GM19395 (cell line): ENCODE measurements around the gene DSTYK.

Experiments used
- ATAC-seq: cut with Tn5 transposase; IDR thresholded peaks from one replicate; pipeline ENCODE4 v1.9.1; 2021; ENCODE audit warnings: mild to moderate bottlenecking, moderate library complexity; ENCODE audit not compliant: unreplicated experiment

The DSTYK gene

DNA sequence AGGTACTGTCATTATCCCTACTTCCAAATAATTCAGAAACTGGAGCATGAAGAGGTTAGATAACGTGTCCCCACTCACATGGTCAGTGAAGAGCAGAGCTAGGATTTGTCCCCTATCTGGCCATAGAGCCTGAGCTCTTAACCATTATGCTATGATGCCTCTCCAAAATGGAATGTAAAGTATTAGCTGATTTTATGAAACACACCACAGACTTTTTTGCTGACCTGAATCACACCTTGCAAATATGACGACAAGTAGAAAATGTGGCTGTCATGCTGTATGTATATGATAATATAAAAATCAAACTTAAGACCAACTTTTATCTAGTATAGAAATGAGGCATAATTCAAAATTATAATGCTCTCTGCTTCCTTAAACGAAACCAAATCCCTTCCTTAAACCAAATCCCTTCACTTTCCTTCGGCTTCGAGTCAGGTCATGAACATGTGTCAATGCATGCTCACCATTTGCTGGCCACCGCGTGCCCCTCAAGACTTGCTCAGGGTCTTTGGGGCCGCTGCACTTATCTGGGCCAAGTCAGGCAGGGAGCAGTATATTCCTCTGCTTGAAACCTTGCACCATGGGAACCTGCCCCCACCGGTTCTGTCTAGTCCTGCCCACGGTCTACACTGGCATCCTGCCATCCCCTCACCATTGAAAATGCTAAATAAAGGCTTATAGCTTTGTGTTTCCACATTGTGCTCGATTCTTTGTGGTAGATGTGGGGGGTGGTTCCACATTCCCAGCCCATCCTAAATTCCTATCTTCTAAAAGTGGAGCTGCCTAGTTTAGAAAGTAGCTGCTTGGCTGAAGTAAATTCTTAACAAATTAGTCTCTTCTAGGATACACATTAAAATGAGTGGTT, 14.6 kb upstream of the DSTYK start:
- no peak for ATAC-seq

DNA sequence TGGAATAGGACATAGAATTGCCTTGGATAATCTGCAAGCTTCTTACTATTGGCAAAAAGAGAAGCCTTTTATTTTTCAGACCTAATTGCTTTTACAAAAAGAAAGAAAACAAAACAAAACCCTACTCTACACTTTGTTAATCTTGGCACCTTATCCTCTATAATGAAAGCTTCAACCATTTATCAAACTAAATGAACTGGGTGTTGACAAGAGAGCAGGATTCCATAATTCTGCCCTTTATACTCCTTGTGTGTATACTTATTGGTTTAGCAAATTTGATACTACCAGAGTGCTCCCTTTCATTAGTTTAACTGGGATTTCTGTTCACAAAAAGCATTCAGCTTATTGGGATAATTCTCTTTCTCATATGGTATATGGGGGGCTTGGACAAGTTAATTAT, 13.2 kb upstream of the DSTYK start:
- ATAC-seq = no peak

DNA sequence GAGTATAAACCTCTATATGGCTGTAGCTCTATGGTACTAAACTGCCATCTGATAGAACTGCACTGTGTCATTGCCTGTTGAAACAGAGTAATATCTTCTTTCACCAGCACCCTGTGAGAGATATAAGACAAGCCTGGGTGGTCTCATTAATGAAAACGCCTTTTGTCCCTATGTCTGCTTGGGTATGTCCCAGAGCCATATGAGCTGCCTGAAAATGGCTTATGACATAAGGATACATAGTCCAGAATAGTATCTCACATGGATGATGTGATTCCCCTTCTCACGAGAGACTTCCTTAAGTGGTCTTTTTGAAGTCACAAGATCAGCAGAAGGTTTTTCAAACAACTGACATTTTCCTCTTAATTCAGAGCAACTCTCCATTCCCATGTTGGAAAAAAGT, 8.9 kb upstream of the DSTYK start:
- no peak for ATAC-seq

DNA sequence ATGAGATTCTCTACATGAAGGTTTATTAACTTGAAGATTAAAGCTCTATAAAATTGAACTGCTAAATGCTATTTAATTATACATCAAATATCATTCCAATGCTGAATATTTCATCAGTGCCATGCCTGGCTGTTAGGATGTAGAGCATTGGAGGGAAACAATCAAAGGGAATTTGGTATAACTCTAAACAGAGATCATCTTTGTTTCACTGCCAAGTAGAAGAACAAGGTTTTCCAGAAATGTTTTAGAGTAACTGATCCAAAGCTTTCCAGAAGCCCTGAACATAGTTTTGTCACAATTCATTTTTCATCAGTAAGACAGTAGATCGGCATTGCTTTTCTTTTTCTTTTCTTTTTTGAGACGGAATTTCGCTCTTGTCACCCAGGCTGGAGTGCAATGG, 5.9 kb upstream of the DSTYK start:
- no peak for ATAC-seq

DNA sequence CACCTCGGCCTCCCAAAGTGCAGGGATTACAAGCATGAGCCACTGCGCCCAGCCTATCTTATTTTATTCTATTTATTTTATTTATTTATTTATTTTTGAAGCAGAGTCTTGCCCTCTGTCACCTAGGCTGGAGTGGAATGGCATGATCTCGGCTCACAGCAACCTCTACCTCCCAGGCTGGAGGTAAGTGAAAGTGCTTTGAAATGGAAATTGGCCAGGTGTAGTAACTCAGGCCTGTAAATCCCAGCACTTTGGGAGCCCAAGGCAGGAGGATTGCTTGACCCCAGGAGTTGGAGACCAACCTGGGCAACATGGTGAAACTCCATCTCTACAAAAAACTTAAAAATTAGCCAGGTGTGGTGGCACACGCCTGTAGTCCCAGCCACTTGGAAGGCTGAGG, 5.1 kb upstream of the DSTYK start:
- ATAC-seq = no peak

DNA sequence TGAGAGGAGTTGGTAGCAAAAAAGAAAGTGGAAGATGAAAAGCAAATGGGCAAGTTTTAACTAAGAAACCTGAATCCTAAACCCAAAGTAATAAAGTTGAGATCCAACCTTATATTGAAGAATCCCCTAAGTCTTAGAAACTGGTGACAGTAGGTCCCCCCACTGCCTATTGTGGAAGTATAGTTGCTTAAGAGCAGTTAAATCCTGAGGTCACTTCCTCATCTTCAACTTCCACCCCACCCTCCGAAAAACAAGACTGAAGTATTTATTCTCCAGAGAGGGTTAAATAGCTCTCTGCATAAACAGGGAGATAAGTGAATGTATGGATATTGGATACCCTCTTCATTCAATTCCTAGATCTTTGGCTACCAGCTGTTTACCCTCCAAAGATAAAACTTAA, 3.3 kb upstream of the DSTYK start:
- no peak for ATAC-seq

DNA sequence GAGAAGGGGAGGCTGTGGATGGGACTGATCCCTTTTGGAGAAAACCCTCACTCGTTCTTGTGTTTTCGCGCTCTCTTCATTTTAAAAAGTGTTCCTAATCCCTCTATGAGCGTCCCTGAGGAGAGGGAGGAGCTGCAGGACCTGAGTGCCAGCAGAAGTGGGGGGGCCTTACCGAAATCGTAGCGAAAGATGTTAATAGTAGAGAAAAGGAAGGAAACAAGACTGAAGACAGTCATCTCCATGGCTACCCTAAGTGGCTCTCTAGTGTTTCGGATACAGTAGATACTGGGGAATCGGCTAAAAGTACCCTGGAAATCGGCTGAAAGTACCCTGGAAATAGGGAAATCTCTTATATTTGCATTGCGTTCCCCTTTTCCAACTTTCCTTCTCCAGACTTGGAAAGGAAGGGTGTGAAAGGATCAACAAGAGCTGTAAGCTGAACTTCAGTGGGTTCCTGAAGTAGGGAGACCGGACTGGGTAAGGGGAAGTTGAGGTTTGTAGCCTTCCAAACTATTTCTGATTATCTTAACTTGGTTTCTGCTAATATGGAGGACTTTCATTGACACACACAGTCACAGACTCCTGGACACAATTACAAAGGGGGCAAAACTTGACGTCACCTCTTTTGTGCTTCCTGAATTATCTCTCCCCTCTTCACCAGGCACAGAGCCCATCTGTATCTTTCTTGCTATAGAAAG, 486 bp upstream of the DSTYK start:
- peak; percentile 29 for ATAC-seq

DNA sequence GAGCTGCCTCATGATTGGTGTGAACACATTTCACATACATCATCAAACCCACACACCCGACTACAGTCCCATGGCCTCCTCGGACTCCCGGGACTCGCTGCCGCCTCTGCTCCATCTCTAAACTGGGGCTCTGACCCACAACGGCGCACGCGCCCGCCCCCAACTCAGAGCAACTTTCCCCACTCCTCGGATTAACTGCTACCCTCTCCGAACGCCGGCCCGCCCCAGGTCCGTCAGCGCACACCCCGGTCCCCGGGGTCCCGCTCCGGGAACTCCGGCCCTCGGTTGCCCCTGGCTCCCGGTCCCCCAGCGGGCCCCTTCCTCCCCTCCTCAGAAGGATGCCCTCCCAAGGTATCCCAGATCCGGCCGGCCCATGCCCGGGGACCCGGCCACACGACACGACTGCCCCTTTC, 740 bp downstream of the DSTYK start:
- ATAC-seq = peak; percentile 25

DNA sequence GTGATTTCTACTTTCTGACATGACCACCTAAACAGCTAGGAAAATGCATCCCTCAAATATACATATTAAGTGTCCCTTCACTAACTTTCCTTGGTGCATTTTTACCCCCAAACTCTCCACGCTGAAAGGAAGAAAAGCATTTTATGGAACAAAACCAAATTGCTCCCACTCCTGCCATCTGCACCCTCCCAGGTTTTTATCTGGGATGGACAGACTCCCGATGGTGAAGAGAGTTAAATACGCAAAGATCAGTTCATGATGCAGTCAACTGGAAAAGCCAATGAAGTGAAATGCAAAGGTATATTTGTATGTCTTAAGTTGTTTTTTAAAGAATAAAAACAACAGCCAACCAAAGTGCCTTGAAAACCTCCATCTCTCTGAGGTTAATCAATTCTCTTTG, 2.7 kb downstream of the DSTYK start:
- ATAC-seq = no peak

DNA sequence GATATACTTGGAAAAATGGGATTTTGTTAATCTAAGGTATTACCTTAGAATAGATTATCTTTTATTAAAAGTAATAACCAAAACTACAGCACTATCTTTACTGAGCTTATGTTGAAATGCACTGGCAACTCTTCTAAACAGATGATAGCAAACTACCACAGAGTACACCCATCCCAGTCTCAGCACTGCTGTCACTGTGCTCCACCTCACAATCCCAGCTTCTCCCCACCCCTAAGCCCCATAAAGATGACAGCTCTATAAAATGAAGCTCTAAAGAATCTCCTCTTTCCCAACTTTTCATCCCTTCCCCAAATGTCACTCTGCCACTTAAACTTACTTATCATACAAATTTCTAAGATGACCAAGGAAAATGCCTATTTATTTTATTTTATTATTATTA, 6.4 kb downstream of the DSTYK start:
- ATAC-seq = no peak

DNA sequence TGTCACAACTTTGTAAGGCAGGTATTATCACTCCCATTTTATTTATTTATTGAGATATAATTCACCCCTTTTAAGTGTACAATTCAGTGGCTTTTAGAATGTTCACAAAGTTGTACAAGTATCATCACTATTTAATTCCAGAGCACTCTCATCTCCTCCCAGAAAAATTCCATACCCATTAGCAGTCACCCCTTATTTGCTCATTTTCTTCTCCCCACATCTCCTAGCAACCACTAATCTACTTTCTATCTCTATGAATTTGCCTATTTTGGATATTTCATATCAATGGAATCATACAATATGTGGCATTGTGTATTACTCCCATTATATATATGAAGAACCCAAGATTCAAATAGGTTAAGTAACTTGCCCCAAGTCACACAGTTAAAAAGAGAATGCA, 7.0 kb downstream of the DSTYK start:
- no peak for ATAC-seq

DNA sequence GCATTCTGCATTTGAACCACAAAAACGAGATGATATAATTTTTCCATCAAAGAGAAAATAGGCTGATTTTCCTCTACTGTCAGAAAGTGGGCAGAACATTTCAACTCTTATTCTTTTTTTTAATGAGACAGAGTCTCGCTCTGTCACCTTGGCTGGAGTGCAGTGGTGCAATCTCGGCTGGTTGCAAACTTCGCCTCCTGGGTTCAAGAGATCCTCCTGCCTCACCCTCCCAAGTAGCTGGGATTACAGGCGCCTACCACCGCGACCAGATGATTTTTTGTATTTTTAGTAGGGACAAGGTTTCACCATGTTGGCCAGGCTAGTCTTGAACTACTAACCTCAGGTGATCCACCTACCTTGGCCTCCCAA, 11.6 kb downstream of the DSTYK start:
- ATAC-seq = no peak

DNA sequence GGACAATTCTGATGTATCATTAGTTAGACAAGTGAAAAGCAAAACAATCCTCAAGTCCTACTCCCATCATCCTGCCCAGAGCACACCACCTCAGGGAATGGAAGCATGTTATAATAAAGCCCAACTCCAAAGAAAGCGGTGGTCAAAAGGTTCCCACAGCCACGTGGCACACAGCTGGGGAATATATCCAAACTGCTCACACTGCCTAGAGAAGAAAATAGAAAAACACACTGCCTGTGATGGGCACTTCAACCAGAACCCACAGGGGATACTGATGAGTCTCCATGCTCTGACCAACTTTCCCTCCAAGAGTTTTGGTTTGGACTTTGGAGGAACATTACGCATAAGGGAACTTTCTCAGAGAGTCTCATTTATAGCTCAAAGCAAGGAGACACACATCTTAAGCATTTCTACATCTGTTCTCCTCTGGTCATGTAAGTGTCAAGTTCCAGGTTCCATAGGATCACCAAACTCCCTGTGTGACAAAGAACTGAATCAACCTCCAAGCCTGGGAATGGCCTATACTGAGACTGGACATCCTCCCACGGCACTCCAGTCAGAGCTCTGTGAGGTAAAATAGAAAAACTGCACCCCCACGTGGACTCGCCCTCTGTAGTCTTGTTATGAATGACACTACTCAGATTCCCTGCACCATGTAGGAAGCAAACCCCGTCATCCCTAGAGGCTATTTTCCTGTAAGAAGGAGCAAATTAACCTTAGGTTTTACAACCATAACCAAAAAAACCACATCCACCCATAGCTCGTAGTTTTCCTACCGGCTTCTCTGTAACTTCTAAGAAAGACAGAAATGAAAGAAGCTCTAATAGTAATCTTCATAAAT, 12.2 kb downstream of the DSTYK start:
- no peak for ATAC-seq

DNA sequence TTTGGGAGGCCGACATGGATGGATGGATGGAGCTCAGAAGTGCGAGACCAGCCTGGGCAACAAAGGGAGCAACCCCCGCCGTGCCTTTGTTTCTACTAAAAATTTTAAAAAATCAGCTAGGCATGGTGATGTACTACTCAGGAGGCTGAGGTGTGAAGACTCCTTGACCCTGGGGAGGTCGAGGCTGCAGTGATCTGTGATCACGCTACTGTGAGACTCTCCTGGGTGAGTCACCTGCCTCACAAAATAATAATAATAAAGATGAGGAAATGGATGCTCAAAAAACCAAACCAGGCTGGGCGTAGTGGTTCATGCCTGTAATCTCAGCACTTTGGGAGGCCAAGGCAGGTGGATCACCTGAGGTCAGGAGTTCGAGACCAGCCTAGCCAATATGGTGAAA, 19.2 kb downstream of the DSTYK start:
- ATAC-seq = no peak

DNA sequence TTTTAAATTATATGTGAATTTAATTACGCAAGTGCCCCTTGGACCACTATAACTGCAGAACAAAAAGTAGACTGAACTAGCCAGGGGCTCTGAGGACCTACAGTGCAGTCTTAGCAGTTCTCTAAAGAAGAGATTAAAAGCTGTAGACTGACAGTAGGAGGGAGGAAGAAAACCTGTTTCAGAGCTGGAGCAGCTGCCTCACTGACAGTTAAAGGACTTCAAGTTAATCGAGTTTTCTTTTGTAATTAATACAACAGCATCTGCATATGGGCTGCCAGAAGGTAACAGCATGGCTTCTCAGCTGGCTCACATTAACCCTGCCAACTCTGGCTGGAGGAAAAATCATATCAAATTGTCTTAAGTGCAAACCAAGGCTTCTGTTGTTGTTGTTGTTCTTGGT, 19.9 kb downstream of the DSTYK start:
- no peak for ATAC-seq

DNA sequence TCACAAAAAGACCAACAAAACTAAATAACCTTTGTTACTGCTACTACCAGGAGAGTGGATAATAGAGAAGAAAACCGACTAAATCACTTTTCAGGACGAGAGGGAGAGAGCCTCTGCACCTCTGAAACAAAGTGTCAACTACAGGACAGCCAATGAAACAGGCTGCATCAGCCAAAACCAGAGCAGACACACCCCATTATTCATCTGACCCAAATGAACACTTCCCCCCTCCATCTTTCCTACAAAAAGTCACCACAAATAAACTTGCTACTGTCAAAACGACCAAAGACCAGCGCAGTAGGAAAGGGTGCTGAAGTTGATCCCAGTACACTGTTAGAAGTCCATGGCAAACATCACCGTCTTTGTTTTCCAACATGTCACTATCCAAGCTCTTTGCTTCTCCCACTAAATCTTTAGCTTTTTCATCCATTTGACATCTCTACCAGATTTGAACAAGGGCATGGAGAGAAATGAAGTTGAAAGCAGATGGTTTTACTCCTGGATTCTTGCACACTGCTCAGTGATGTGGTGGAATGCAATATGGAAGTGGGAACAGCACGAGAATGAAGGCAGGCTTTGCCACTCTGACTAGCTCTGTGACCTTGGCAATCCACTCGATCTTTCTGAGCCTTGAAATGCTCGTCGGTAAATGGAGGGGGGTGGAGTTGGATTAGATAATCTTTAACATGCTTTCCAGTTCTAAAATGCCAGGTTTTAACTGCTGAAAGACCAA, 20.5 kb downstream of the DSTYK start:
- no peak for ATAC-seq

DNA sequence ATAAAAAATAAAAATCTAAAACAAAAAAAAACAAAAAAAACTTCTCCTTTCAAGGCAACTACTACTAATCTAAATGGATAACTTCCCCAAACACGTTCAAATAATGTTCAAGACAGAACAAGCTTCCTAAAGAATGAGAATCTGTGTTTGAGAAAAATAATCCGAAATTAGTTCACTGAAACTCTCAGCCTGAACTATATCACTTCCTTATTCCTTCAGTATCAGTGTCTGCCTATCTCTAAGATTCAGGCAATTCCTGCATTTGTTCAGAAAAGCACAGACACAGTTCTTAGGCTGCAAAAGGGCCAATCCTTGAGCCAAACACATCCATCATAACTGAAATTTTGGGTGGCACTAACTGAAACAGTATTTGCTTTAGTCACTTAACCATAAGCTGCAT, 22.4 kb downstream of the DSTYK start:
- ATAC-seq = no peak

DNA sequence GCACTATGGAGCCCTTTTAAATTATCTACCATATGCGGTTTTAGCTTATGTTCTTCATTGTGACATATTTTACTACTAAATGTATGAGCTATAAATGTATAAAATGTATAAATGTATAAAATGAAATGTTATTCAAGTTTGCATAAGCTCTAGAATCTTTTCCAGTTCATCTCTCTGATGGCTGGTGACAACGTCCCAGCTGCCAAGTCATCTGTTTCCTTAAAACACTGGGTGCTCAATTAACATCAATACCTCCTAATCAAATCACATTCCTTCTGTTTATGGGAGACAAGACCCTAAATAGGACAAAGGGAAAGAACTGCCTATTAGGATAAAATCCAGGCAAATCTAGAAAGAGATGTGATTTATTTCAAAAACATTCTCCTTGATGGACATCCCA, 22.9 kb downstream of the DSTYK start:
- ATAC-seq = no peak

DNA sequence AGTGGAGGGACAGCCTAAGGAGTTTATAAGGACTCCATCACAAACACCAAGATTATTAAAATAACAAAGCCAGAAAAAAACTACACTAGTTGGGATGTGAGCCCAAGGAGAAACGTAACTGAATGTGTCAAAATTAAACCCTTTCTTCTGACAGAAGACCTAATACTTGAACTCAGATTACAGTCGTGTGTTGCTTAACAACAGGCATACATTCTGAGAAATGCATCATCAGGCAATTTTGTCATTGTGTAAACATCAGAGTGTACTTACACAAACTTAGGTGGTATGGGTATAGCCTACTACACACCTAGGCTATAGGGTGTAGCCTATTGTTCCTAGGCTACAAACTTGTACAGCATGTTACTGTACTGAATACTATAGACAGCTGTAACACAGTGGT, 23.4 kb downstream of the DSTYK start:
- ATAC-seq = no peak

DNA sequence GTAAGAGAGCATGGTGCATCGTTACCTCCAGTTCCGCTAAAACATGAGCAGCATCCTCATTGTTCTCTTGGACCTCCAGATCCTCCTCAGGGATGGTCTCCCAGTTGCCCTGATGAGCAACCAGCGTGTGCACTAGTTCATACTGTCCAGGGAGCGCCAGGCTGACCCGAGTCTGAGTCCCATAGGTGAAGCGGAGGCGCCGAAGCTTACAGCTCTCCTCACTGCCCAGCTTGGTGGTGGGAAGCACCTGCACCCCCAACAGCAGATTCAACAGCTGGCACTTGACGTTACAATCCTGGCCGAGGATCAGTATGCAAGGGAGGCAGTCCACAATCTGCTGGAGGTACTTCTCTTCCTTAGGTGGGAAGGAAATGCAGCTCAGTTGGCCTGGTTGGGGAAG, 24.1 kb downstream of the DSTYK start:
- ATAC-seq = no peak

DNA sequence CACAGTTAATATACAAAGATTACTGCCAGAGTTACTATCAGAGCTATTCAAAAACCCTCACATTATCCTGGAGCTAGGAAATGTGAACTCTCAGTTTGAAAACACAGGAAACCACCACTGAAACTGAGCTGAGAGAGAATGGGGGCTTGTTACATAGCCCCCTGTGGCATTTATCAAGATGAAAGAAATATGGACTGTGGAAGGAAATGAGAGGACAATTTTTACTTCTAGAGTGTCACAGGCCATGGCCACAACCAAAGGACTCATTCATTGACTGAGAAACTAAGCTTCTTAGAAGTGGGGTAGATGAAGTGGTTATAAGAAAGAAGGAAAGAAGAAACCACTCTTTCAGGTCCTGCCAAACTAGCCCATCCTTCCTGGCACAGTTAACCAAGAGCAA, 25.3 kb downstream of the DSTYK start:
- ATAC-seq = no peak
